Neural progenitor cell (in vitro differentiated cells): Measurements from ENCODE around the gene ASIC1. TPM values are rescaled to one million over a fixed set of nuclear protein-coding genes. Genes with fewer than 3 reads are reported as not detected.

Experiments used
- DNase-seq: peaks from one replicate; pipeline ENCODE4 v3.0.0-alpha.2; 2016; ENCODE audit warnings: low spot score
- H2AFZ ChIP-seq: fragments of 200-600 bp; sonication (generic); replicated peaks from 2 replicates; pipeline ENCODE4 v1.6.1; 2016; ENCODE audit warnings: antibody characterized with exemption
- H3F3A ChIP-seq: fragments of 200-600 bp; sonication (generic); 2 replicates; pipeline ENCODE4 v1.6.1; 2016; ENCODE audit warnings: antibody characterized with exemption, low read depth
- H3K27ac ChIP-seq: fragments of 200-600 bp; sonication (generic); 2 replicates; pipeline ENCODE4 v1.5.1; 2016; ENCODE audit warnings: mild to moderate bottlenecking
- H3K27me3 ChIP-seq: fragments of 200-600 bp; sonication (generic); 2 replicates; pipeline ENCODE4 v1.6.1; 2016; ENCODE audit warnings: mild to moderate bottlenecking, moderate library complexity
- H3K36me3 ChIP-seq: fragments of 200-600 bp; sonication (generic); 2 replicates; pipeline ENCODE4 v1.5.1; 2016
- H3K4me1 ChIP-seq: fragments of 200-600 bp; sonication (generic); 2 replicates; pipeline ENCODE4 v1.6.1; 2016; ENCODE audit warnings: mixed run types
- H3K4me2 ChIP-seq: fragments of 200-600 bp; sonication (generic); 2 replicates; pipeline ENCODE4 v1.6.1; 2016
- H3K4me3 ChIP-seq: fragments of 200-600 bp; sonication (generic); 2 replicates; pipeline ENCODE4 v1.5.1; 2016
- H3K79me2 ChIP-seq: fragments of 200-600 bp; sonication (generic); 2 replicates; pipeline ENCODE4 v1.6.1; 2016; ENCODE audit warnings: low read depth
- H3K9ac ChIP-seq: fragments of 200-600 bp; sonication (generic); 2 replicates; pipeline ENCODE4 v1.6.1; 2016
- H3K9me3 ChIP-seq: fragments of 200-600 bp; sonication (generic); 2 replicates; pipeline ENCODE4 v1.5.1; 2016; ENCODE audit warnings: low read depth
- H4K20me1 ChIP-seq: fragments of 200-600 bp; sonication (generic); 2 replicates; pipeline ENCODE4 v1.6.1; 2016; ENCODE audit warnings: low read depth
- H3K27ac Mint-ChIP-seq: 3 replicates; pipeline ENCODE4 v1.8.0; 2021; ENCODE audit warnings: mixed read lengths
- H3K27me3 Mint-ChIP-seq: 2 replicates; pipeline ENCODE4 v1.8.0; 2022; ENCODE audit warnings: low read depth, mild to moderate bottlenecking, inconsistent platforms, moderate library complexity, mixed read lengths; ENCODE audit not compliant: insufficient read depth
- H3K36me3 Mint-ChIP-seq: 3 replicates; pipeline ENCODE4 v1.8.0; 2021; ENCODE audit warnings: mixed read lengths
- H3K4me1 Mint-ChIP-seq: 3 replicates; pipeline ENCODE4 v1.8.0; 2021; ENCODE audit warnings: mixed read lengths
- H3K4me3 Mint-ChIP-seq: 3 replicates; pipeline ENCODE4 v1.8.0; 2021; ENCODE audit warnings: mild to moderate bottlenecking, moderate library complexity, mixed read lengths
- H3K9me3 Mint-ChIP-seq: 3 replicates; pipeline ENCODE4 v1.8.0; 2020; ENCODE audit warnings: mixed read lengths
- CTCF ChIP-seq: fragments of 200-600 bp; sonication (generic); IDR thresholded peaks from 2 replicates; pipeline ENCODE4 v1.5.1; 2017; ENCODE audit warnings: antibody characterized with exemption, mild to moderate bottlenecking
- EZH2 ChIP-seq: fragments of 200-600 bp; sonication (generic); IDR thresholded peaks from 2 replicates; pipeline ENCODE4 v1.6.1; 2017; ENCODE audit warnings: antibody characterized with exemption, mild to moderate bottlenecking, moderate library complexity
- EZH2phosphoT487 ChIP-seq: fragments of 200-600 bp; sonication (generic); IDR thresholded peaks from 2 replicates; pipeline ENCODE4 v1.6.1; 2017; ENCODE audit warnings: antibody characterized with exemption
- total RNA-seq: library from RNA; depleted of rRNA; stranded (reverse); fragments of >200 nt; gene quantifications from 2 replicates; pipeline ENCODE4 v1.2.3, GENCODE V29; 2015; ENCODE audit warnings: low replicate concordance

Gene ASIC1
- total RNA-seq, 1 donor from 2014 or later, result 2.5 TPM

- Histone ChIP-seq H3F3A (no peaks in the 10 kb centered on the region), H2AFZ (peak overlapping the region; percentile 38), H3K27ac (no peak overlapping the region), H3K79me2 (no peaks in the 10 kb centered on the region), H3K4me3 (no peak overlapping the region), H3K4me2 (no peak overlapping the region), H3K36me3 (no peaks in the 10 kb centered on the region), H4K20me1 (no peaks in the 10 kb centered on the region), H3K4me1 (no peaks in the 10 kb centered on the region), H3K27me3 (peaks cover under 1% of the 10 kb centered on the region), H3K9ac (no peak overlapping the region), H3K9me3 (no peaks in the 10 kb centered on the region)
- Mint-ChIP-seq H3K36me3 (no peaks in the 10 kb centered on the region), H3K4me3 (no peak overlapping the region), H3K9me3 (no peaks in the 10 kb centered on the region), H3K27me3 (peaks cover 4% of the 10 kb centered on the region), H3K27ac (peak overlapping the region; percentile 66), H3K4me1 (peaks cover 17% of the 10 kb centered on the region)
- TF ChIP-seq EZH2phosphoT487, result no peak
- TF ChIP-seq CTCF, result peak; percentile 87
- TF ChIP-seq EZH2, result no peak
- peak; percentile 92 for DNase-seq
Observed at GRCh38 chr12:50074936-50075807, 17.8 kb downstream of the ASIC1 start.

- Histone ChIP-seq H3K27me3 (peaks cover 7% of the 10 kb centered on the region), H3K9ac (no peak overlapping the region), H3K4me2 (no peak overlapping the region), H3K79me2 (no peaks in the 10 kb centered on the region), H4K20me1 (no peaks in the 10 kb centered on the region), H3K4me1 (no peaks in the 10 kb centered on the region), H3K9me3 (no peaks in the 10 kb centered on the region), H2AFZ (peak overlapping the region; percentile 38), H3F3A (no peaks in the 10 kb centered on the region), H3K36me3 (no peaks in the 10 kb centered on the region), H3K27ac (no peak overlapping the region), H3K4me3 (no peak overlapping the region)
- peaks cover 11% of the 10 kb centered on the region for H3K4me1 Mint-ChIP-seq
- no peak overlapping the region for H3K4me3 Mint-ChIP-seq
- TF ChIP-seq EZH2 (no peak), EZH2phosphoT487 (no peak), CTCF (no peak)
- no peak overlapping the region for H3K27ac Mint-ChIP-seq
- DNase-seq, result no peak
- H3K36me3 Mint-ChIP-seq, result no peaks in the 10 kb centered on the region
- no peaks in the 10 kb centered on the region for H3K9me3 Mint-ChIP-seq
- peaks cover 3% of the 10 kb centered on the region for H3K27me3 Mint-ChIP-seq
Observed at GRCh38 chr12:50075808-50076170, 18.4 kb downstream of the ASIC1 start.

- H3K9ac ChIP-seq, result no peak overlapping the region
- peaks cover 15% of the 10 kb centered on the region for H3K27me3 ChIP-seq
- DNase-seq, result no peak
- H3K4me3 Mint-ChIP-seq, result no peak overlapping the region
- H3K9me3 ChIP-seq, result no peaks in the 10 kb centered on the region
- no peaks in the 10 kb centered on the region for H3K79me2 ChIP-seq
- H3K36me3 Mint-ChIP-seq, result no peaks in the 10 kb centered on the region
- no peaks in the 10 kb centered on the region for H3K36me3 ChIP-seq
- no peak overlapping the region for H3K4me3 ChIP-seq
- no peak overlapping the region for H2AFZ ChIP-seq
- no peaks in the 10 kb centered on the region for H3F3A ChIP-seq
- TF ChIP-seq EZH2phosphoT487, result no peak
- TF ChIP-seq CTCF, result no peak
- no peak for TF ChIP-seq EZH2
- H3K4me1 ChIP-seq, result no peaks in the 10 kb centered on the region
- no peak overlapping the region for H3K27ac Mint-ChIP-seq
- H3K4me2 ChIP-seq, result no peak overlapping the region
- peaks cover 5% of the 10 kb centered on the region for H3K4me1 Mint-ChIP-seq
- H3K27ac ChIP-seq, result no peak overlapping the region
- H3K27me3 Mint-ChIP-seq, result peaks cover 3% of the 10 kb centered on the region
- H3K9me3 Mint-ChIP-seq, result no peaks in the 10 kb centered on the region
- no peaks in the 10 kb centered on the region for H4K20me1 ChIP-seq
Observed at GRCh38 chr12:50077099-50077498, 19.7 kb downstream of the ASIC1 start.
